Activated CD4-positive, alpha-beta T cell treated with anti-CD3 and anti-CD28 coated beads, Interleukin-2, amount 10 ng/mL, durations not matched to agents 7 days and 5 days (primary cell): ENCODE results near the gene KCTD1. TPM values are rescaled to one million over a fixed set of nuclear protein-coding genes. Genes with fewer than 3 reads are reported as not detected.

Source experiments
- CTCF ChIA-PET: fragments of 350-600 bp; sonication (Branson Sonifier 250); formaldehyde crosslinking; loops from one replicate; lab custom pipeline; 2021; ENCODE audit warnings: antibody characterized with exemption; lab: Charles Lee
- POLR2A ChIA-PET: fragments of 350-600 bp; sonication (Branson Sonifier 250); formaldehyde crosslinking; loops from one replicate; lab custom pipeline; 2021; ENCODE audit warnings: antibody characterized with exemption; lab: Charles Lee
- DNase-seq: peaks from one replicate; pipeline ENCODE4 v3.0.0-alpha.2; 2020
- H3K27ac Mint-ChIP-seq: one replicate; pipeline ENCODE4 v1.8.0; 2021; ENCODE audit warnings: mild to moderate bottlenecking, moderate library complexity, mixed read lengths
- H3K27me3 Mint-ChIP-seq: one replicate; pipeline ENCODE4 v1.8.0; 2021; ENCODE audit warnings: mixed read lengths
- H3K36me3 Mint-ChIP-seq: one replicate; pipeline ENCODE4 v1.8.0; 2021; ENCODE audit warnings: low read depth, mixed read lengths
- H3K4me1 Mint-ChIP-seq: one replicate; pipeline ENCODE4 v1.8.0; 2021; ENCODE audit warnings: mixed read lengths
- H3K4me3 Mint-ChIP-seq: one replicate; pipeline ENCODE4 v1.8.0; 2021; ENCODE audit warnings: mild to moderate bottlenecking, moderate library complexity, mixed read lengths
- H3K9me3 Mint-ChIP-seq: one replicate; pipeline ENCODE4 v1.8.0; 2021; ENCODE audit warnings: mixed read lengths
- total RNA-seq, 2 experiments: library from RNA; stranded (reverse); gene quantifications; one replicate each; pipeline ENCODE4 v1.2.3, GENCODE V29; 2021

Gene KCTD1
- total RNA-seq, 2 experiments from 2014 or later: 4.2 to 5.3 TPM

GRCh38 chr18:26524504-26525351, 23.6 kb downstream of the KCTD1 start:
- CTCF ChIA-PET: no interaction called here

DNA sequence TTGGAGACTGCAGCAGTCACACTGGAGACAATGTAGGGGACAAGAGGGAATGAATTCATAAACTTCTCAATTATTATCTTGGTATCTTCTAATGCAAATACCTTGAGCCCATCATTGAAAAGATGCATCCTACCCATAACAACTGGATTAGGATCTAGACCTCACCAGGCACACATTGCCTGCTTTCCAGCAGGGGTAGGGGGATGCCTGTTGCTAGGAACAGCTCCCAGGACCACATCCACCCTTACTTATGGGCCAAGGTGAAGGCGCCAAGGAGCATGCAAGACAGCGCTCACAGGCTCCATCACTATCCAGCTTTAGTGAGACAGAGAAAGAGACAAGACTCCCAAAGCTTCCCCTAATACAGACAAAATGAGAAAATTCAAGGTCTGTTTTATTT, 24.4 kb downstream of the KCTD1 start:
- Mint-ChIP-seq H3K4me1 (no peaks in the 10 kb centered on the region), H3K27ac (no peak overlapping the region), H3K27me3 (no peaks in the 10 kb centered on the region), H3K36me3 (no peaks in the 10 kb centered on the region), H3K9me3 (no peaks in the 10 kb centered on the region), H3K4me3 (no peak overlapping the region)
- ChIA-PET CTCF (no interaction called here), POLR2A (no interaction called here)
- DNase-seq: no peak

More at GRCh38 chr18:26524504-26525351, 23.6 kb downstream of the KCTD1 start:
- POLR2A ChIA-PET: no interaction called here
- Mint-ChIP-seq H3K27me3 (no peaks in the 10 kb centered on the region), H3K36me3 (no peaks in the 10 kb centered on the region), H3K27ac (no peak overlapping the region), H3K9me3 (no peaks in the 10 kb centered on the region), H3K4me1 (no peaks in the 10 kb centered on the region), H3K4me3 (no peak overlapping the region)
- DNase-seq: no peak

DNA sequence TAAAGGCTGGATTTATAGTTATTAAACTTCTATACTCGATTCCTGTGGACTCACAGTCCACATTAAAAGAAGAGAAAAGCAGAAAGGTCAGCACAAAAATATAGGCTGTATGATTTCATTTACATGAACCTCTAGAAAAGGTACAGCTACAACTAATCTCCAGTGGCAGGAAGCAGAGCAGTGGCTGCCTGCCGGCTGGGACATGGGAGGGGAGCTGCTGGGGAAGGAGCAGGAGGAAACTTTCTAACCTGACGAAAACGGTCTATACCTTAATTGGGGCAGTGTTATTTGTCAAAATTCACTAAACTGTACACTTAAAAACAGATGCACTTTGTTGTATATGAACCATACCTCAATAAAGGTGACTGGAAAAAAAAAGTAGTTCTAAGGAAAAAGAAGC, 26.7 kb downstream of the KCTD1 start:
- POLR2A ChIA-PET: no interaction called here
- CTCF ChIA-PET: no interaction called here
- H3K4me3 Mint-ChIP-seq: no peak overlapping the region
- H3K27ac Mint-ChIP-seq: no peak overlapping the region
- no peaks in the 10 kb centered on the region for H3K4me1 Mint-ChIP-seq
- no peak for DNase-seq
- H3K27me3 Mint-ChIP-seq: no peaks in the 10 kb centered on the region
- no peaks in the 10 kb centered on the region for H3K36me3 Mint-ChIP-seq
- no peaks in the 10 kb centered on the region for H3K9me3 Mint-ChIP-seq

DNA sequence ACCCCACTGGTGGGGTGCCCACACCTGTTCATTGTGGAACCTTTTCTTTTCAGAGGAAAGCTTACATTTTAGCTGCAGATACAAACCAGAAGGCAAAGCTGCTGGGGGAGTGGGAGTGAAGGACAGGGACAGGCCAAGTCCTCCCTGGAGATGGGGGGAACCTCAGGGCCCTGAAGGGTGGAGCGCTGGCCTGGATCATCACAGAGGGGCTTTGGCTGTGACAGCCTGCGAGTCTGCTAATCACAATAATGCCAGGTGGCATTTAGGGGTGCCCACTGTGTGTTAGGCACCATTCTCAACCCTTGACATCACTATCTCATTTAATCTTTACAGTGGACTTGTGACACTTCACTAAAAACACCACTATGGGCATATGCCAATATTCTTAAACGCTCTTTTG, 27.4 kb downstream of the KCTD1 start:
- Mint-ChIP-seq H3K9me3 (no peaks in the 10 kb centered on the region), H3K36me3 (no peaks in the 10 kb centered on the region), H3K4me3 (no peak overlapping the region), H3K4me1 (no peaks in the 10 kb centered on the region), H3K27ac (no peak overlapping the region), H3K27me3 (no peaks in the 10 kb centered on the region)
- POLR2A ChIA-PET: no interaction called here
- CTCF ChIA-PET: no interaction called here
- no peak for DNase-seq

DNA sequence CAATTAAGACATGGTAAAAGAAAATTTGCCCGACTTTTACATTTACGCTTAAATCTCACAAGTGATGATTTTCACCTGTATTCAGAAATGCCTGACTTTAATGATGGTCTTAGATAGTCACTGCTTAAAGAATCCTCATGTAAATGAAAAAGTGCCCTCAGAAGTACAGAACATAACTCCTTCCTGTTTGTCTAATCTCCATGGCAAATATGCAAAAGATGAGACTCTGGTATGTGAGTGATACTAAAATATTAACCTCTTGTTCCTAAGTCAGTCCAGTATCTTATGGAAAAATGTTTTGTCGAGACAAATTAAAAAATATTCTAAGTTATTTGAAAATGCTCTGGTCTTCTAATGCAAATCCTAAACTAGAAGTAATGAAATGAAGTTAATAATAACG, 29.2 kb downstream of the KCTD1 start:
- POLR2A ChIA-PET: no interaction called here
- CTCF ChIA-PET: no interaction called here
- DNase-seq: no peak

DNA sequence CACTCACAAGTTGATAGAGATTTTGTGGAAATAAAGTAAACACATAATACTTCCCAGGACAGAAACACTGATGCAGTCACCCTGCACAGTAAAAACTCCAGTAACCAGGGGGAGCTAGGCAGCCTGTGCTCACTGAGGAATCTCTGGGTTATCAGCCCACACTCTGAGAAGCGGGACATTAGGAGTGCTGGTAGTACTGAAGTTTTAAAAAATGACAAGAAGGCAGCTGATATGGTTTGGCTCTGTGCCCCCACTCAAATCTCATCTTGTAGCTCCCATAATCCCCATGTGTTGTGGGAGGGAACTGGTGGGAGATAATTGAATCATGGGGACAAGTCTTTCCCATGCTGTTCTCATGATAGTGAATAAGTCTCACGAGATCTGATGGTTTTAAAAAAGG, 31.4 kb downstream of the KCTD1 start:
- Mint-ChIP-seq H3K4me3 (no peak overlapping the region), H3K36me3 (no peaks in the 10 kb centered on the region), H3K4me1 (no peaks in the 10 kb centered on the region), H3K9me3 (no peaks in the 10 kb centered on the region), H3K27ac (no peak overlapping the region), H3K27me3 (no peaks in the 10 kb centered on the region)
- no peak for DNase-seq
- ChIA-PET CTCF (no interaction called here), POLR2A (no interaction called here)

More for the DNA sequence above, 29.2 kb downstream of the KCTD1 start:
- H3K27me3 Mint-ChIP-seq: no peaks in the 10 kb centered on the region
- no peaks in the 10 kb centered on the region for H3K4me1 Mint-ChIP-seq
- no peaks in the 10 kb centered on the region for H3K36me3 Mint-ChIP-seq
- no peak overlapping the region for H3K27ac Mint-ChIP-seq
- no peak overlapping the region for H3K4me3 Mint-ChIP-seq
- H3K9me3 Mint-ChIP-seq: no peaks in the 10 kb centered on the region

- no peaks in the 10 kb centered on the region for H3K27me3 Mint-ChIP-seq
- no peaks in the 10 kb centered on the region for H3K9me3 Mint-ChIP-seq
- no peak for DNase-seq
- H3K4me3 Mint-ChIP-seq: no peak overlapping the region
- CTCF ChIA-PET: no interaction called here
- POLR2A ChIA-PET: no interaction called here
- no peaks in the 10 kb centered on the region for H3K36me3 Mint-ChIP-seq
- no peaks in the 10 kb centered on the region for H3K4me1 Mint-ChIP-seq
- H3K27ac Mint-ChIP-seq: no peak overlapping the region
These were observed 32.5 kb downstream of the KCTD1 start for GRCh38 chr18:26515643-26516487.

DNA sequence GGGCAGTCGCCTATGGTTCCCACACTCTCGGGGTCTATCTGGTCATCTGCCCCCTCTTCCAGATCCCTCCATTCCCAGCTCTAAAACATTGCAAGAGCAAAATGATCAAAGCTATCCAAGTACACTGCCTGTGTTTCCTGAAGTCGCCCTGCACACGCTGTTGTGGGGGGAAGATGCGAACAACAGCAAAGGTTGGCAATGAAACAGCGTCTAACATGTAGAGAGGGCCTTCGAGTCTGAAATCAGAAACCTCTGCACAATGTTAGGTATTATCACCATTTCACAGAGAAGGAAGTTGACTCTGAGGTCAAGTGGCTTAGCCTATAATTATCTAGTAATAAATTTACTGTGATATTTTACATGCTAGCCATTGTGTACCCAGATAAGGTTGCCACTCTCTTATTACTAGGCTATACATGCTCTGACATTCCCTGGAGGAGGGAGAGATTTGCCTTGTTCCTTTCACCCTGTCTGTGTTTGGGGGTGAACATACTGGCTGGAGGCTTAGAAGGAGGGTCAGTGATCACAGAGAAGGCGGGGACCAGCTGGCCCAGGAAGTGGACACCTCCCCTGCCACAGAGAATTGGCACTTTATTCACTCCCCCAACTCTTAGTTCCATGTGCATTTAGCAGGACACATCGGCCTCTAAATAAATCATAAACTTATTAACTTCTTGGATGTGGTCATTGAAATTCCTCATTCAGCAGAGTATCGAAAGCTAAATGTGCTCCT, 36.8 kb downstream of the KCTD1 start:
- Mint-ChIP-seq H3K27me3 (no peaks in the 10 kb centered on the region), H3K4me1 (no peaks in the 10 kb centered on the region), H3K27ac (no peak overlapping the region), H3K36me3 (no peaks in the 10 kb centered on the region), H3K9me3 (no peaks in the 10 kb centered on the region), H3K4me3 (no peak overlapping the region)
- no peak for DNase-seq
- POLR2A ChIA-PET: no interaction called here
- CTCF ChIA-PET: no interaction called here

DNA sequence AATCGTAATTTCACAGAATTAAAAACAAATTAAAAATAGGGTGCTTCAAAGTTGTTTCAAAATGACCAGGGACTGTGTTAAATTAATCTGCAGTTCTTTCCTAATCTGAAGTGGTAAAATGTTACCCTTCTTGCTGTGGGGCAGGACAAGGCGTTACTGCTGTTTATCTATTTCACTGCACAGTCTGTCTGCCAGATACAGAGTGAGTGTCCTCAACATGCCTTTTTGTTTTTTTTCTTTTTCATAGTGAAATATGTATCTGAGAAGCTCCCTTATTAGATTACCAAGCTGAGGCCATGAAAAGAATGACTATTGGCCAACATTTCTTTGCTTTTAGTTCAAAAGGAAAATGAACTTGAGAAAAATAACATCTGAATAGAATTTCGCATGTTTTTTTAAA, 38.0 kb downstream of the KCTD1 start:
- H3K9me3 Mint-ChIP-seq: no peaks in the 10 kb centered on the region
- H3K27me3 Mint-ChIP-seq: no peaks in the 10 kb centered on the region
- H3K4me1 Mint-ChIP-seq: no peaks in the 10 kb centered on the region
- no peak overlapping the region for H3K27ac Mint-ChIP-seq
- ChIA-PET CTCF (no interaction called here), POLR2A (no interaction called here)
- H3K36me3 Mint-ChIP-seq: no peaks in the 10 kb centered on the region
- DNase-seq: no peak
- H3K4me3 Mint-ChIP-seq: no peak overlapping the region

- Mint-ChIP-seq H3K36me3 (no peaks in the 10 kb centered on the region), H3K9me3 (no peaks in the 10 kb centered on the region), H3K4me1 (peaks cover 2% of the 10 kb centered on the region), H3K27me3 (no peaks in the 10 kb centered on the region), H3K4me3 (no peak overlapping the region), H3K27ac (no peak overlapping the region)
- no peak for DNase-seq
- ChIA-PET CTCF (no interaction called here), POLR2A (interaction anchor here (0.6 kb wide), 1 partner anchor 271 kb away, joined by 4 read pairs; no protein-coding TSS in a partner anchor)
These were observed 42.3 kb downstream of the KCTD1 start for GRCh38 chr18:26506012-26506411.

DNA sequence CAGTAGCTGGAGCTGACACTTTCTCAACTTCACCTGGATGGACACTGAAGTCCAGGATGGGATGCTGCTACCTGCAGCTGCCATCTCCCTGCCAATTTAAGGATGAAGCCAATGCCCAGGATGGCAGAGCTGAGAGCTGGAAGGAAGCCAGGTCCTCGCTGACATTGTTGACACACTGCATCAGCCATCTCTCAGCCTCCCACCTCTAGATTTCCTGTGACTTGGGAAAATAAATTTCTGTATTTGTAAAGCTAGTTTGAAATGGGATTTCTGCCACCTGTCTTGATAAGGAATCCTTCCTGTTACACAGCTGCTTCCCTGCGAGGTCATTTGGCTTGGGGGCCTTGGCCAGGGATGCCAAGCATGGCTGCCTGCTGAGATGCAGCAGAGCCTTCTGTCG, 43.5 kb downstream of the KCTD1 start:
- Mint-ChIP-seq H3K27me3 (no peaks in the 10 kb centered on the region), H3K27ac (no peak overlapping the region), H3K9me3 (no peaks in the 10 kb centered on the region), H3K4me3 (no peak overlapping the region), H3K36me3 (no peaks in the 10 kb centered on the region), H3K4me1 (peaks cover 2% of the 10 kb centered on the region)
- ChIA-PET CTCF (interaction anchor here (0.5 to 0.6 kb wide), 3 partner anchors 60 to 985 kb away, joined by 3 to 4 read pairs (median 3); no protein-coding TSS in a partner anchor), POLR2A (no interaction called here)
- DNase-seq: no peak

DNA sequence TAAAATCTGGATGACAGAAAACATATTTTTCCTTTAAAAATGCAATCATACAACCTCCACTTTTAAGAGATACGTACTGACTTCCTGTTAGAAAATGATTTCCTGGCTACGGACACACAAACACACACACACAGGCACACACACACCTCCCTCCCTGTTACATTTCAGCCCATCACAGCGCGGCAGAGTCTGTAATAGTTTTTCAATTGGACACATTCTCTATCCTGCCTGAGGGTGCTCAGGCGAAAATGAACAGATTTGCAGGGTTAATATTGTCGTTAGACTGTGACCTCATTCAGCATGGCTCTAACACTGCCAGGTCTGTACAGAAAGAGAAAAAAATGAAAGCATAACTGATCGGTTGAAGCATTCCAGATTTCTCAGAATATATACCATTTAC, 45.0 kb downstream of the KCTD1 start:
- peaks cover 2% of the 10 kb centered on the region for H3K4me1 Mint-ChIP-seq
- H3K4me3 Mint-ChIP-seq: no peak overlapping the region
- no peak overlapping the region for H3K27ac Mint-ChIP-seq
- POLR2A ChIA-PET: no interaction called here
- H3K9me3 Mint-ChIP-seq: no peaks in the 10 kb centered on the region
- DNase-seq: no peak
- CTCF ChIA-PET: interaction anchor here (1.0 kb wide), 1 partner anchor 15 kb away, joined by 3 read pairs; no protein-coding TSS in a partner anchor
- no peaks in the 10 kb centered on the region for H3K27me3 Mint-ChIP-seq
- no peaks in the 10 kb centered on the region for H3K36me3 Mint-ChIP-seq

DNA sequence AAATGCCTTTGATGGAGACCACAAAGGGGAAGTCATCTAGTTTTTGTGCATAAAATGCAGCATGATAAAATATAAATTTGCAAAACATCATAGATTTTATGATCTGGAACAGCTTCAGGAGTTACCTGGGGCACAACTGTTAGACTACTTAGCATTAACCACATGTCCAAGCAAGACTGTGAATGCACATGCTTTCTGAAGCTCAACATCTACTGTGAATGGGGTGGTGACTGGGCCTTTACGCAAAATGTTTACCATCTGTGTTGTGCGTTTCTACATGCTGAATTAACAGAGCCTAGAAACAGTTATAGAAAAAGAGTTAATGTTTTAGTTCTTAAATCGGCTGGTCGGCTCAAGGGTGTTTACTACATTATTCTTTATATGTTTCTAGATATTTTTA, 45.5 kb downstream of the KCTD1 start:
- H3K4me3 Mint-ChIP-seq: no peak overlapping the region
- H3K9me3 Mint-ChIP-seq: no peaks in the 10 kb centered on the region
- DNase-seq: no peak
- POLR2A ChIA-PET: no interaction called here
- H3K36me3 Mint-ChIP-seq: no peaks in the 10 kb centered on the region
- CTCF ChIA-PET: no interaction called here
- peaks cover 2% of the 10 kb centered on the region for H3K4me1 Mint-ChIP-seq
- no peaks in the 10 kb centered on the region for H3K27me3 Mint-ChIP-seq
- H3K27ac Mint-ChIP-seq: no peak overlapping the region
